ENCODE results near the gene NPAS3.

DNA sequence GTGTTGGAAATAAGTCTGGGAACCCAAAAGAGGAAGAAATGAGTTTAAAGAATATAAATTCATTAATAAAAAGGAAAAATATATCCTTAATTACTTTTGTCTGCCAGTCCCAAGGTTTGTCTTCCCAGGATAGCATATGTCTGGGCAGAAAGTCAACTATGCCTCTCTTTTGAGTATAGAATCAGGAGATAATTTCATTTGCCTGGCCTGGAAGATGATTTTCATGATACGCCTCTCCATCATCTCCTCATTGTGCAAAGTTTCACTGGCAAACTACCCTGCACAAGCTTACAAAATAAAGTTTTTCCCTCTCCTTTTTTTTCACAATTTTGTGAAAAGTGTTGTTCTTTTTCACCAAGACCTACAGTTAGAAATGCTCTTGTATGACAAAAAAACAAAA lies 671.4 kb downstream of the NPAS3 start:
- TF ChIP-seq, protein P1, sequence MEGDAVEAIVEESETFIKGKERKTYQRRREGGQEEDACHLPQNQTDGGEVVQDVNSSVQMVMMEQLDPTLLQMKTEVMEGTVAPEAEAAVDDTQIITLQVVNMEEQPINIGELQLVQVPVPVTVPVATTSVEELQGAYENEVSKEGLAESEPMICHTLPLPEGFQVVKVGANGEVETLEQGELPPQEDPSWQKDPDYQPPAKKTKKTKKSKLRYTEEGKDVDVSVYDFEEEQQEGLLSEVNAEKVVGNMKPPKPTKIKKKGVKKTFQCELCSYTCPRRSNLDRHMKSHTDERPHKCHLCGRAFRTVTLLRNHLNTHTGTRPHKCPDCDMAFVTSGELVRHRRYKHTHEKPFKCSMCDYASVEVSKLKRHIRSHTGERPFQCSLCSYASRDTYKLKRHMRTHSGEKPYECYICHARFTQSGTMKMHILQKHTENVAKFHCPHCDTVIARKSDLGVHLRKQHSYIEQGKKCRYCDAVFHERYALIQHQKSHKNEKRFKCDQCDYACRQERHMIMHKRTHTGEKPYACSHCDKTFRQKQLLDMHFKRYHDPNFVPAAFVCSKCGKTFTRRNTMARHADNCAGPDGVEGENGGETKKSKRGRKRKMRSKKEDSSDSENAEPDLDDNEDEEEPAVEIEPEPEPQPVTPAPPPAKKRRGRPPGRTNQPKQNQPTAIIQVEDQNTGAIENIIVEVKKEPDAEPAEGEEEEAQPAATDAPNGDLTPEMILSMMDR (IDR thresholded peaks at IDR 0.05): no peak
- TF ChIP-seq POLR2A (IDR thresholded peaks at IDR 0.05) (no peak), POLR2AphosphoS5 (IDR thresholded peaks at IDR 0.05) (no peak), EP300 (IDR thresholded peaks at IDR 0.05) (no peak)

Measured in sigmoid colon (tissue), 4 donors.